Measurements from ENCODE around the gene ZNF526. TPM values are rescaled to one million over a fixed set of nuclear protein-coding genes. Genes with fewer than 3 reads are reported as not detected.

ZNF526 gene
- total RNA-seq, 1 donor from 2014 or later: 13.9 TPM

DNA sequence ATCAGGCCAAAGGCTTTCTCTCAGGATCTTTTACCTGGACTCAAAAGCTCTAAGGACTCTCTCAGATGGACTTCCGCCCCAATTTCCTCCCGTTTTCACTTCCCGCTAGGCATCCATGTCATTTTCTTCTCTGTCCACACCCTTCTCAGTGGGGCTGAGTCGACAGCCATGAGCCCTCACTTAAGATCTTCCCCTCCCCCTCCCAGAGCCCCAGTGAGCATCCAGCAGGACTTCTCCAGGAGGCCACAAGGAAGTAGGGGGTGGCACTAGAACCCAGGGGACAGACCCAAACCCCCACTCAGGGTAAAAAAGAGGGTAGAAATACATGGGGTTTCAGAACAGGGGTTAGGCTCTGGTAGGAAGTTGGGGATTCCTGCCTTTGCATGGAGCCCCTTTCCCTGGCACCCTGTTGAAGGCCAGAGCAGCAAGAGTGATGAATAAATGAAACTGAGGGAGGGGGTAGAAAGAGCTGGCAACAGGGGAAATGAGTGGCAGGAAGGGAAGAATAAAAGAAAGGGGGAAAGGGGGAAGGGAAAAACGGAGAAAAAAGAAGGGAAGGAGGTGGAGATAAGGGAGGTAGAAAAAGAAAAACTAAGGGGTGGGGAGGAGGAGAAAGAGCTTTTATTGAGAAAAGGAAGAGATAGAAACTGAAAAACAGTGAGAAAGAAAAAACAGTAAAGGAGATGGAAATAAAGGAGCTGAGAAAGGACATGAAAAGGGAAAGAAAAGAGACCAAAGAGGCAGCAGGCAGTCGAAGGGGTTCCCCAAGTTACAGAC is 45.0 kb upstream of the ZNF526 start:
- no peaks in the 10 kb centered on the region for H3K9me3 Mint-ChIP-seq (ENCODE audit: unreplicated experiment)
- H3K36me3 Mint-ChIP-seq (ENCODE audit: low read depth, unreplicated experiment): no peaks in the 10 kb centered on the region
- peaks cover 19% of the 10 kb centered on the region for H3K27me3 Mint-ChIP-seq (ENCODE audit: unreplicated experiment)
- DNase-seq (ENCODE audit: low spot score): no peak
- H3K4me3 Mint-ChIP-seq (ENCODE audit: unreplicated experiment): no peak overlapping the region
- TF ChIP-seq, protein P1, sequence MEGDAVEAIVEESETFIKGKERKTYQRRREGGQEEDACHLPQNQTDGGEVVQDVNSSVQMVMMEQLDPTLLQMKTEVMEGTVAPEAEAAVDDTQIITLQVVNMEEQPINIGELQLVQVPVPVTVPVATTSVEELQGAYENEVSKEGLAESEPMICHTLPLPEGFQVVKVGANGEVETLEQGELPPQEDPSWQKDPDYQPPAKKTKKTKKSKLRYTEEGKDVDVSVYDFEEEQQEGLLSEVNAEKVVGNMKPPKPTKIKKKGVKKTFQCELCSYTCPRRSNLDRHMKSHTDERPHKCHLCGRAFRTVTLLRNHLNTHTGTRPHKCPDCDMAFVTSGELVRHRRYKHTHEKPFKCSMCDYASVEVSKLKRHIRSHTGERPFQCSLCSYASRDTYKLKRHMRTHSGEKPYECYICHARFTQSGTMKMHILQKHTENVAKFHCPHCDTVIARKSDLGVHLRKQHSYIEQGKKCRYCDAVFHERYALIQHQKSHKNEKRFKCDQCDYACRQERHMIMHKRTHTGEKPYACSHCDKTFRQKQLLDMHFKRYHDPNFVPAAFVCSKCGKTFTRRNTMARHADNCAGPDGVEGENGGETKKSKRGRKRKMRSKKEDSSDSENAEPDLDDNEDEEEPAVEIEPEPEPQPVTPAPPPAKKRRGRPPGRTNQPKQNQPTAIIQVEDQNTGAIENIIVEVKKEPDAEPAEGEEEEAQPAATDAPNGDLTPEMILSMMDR (IDR thresholded peaks at IDR 0.05; ENCODE audit: unreplicated experiment): no peak
- H3K4me1 Mint-ChIP-seq (ENCODE audit: unreplicated experiment): peaks cover 19% of the 10 kb centered on the region
- H3K27ac Mint-ChIP-seq (ENCODE audit: unreplicated experiment): no peak overlapping the region

DNA sequence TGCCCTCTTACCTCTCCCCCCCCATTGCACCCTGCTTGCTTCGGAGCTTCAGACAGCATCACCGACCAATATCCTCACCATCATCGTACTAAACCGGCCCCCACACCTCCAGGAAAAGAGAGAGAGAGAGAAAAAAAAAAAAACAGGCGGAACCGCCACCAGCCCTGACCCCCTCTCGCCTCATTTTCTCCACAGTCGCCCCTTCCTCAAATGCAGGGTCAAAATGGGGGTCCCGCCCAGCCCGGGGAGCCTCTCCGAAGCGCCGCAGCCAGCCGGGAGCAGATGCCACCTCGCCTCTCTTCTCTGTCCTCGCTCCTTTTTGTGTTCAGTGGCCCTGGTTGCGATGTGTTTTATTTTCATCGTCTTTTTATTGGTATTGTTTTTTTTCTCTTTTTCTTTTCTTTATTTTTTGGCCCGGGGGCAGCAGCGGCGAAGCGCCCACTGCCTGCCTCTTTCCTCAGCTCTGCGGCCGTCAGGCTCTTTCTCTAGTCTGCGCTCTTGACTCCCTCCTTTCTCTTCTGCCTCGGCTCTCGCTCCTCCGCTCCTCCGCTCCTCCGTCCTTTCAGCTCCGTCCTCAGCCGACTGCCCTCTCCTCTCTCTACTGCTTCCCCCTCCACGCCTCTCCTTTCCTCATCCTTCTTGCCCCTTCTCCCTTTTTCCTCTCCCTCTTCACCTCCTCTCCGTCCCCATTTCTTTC is 44.0 kb upstream of the ZNF526 start:
- peaks cover 19% of the 10 kb centered on the region for H3K4me1 Mint-ChIP-seq (ENCODE audit: unreplicated experiment)
- no peak overlapping the region for H3K27ac Mint-ChIP-seq (ENCODE audit: unreplicated experiment)
- no peak for DNase-seq (ENCODE audit: low spot score)
- H3K4me3 Mint-ChIP-seq (ENCODE audit: unreplicated experiment): peak overlapping the region; percentile 43
- TF ChIP-seq, protein P1 (IDR thresholded peaks at IDR 0.05; ENCODE audit: unreplicated experiment): no peak
- H3K9me3 Mint-ChIP-seq (ENCODE audit: unreplicated experiment): no peaks in the 10 kb centered on the region
- no peaks in the 10 kb centered on the region for H3K36me3 Mint-ChIP-seq (ENCODE audit: low read depth, unreplicated experiment)
- H3K27me3 Mint-ChIP-seq (ENCODE audit: unreplicated experiment): peaks cover 18% of the 10 kb centered on the region

DNA sequence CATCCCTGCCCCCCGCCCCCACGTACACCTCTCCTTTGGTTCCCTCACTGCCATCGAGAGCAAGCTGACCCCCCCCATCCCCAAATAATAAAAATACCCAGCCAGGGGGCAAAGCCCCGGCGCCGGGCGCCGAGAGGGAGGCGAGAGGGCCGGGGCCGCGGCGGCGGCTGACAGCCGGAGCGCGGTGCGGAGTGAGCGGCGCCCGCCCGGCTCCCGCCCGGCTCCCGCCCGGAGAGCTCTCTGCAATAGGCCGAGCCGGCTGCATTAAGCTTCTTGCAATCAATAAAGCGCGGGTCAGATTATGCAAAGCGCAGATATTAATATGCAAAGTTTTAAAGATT is 43.5 kb upstream of the ZNF526 start:
- peaks cover 19% of the 10 kb centered on the region for H3K4me1 Mint-ChIP-seq (ENCODE audit: unreplicated experiment)
- H3K9me3 Mint-ChIP-seq (ENCODE audit: unreplicated experiment): no peaks in the 10 kb centered on the region
- no peak overlapping the region for H3K27ac Mint-ChIP-seq (ENCODE audit: unreplicated experiment)
- peaks cover 17% of the 10 kb centered on the region for H3K27me3 Mint-ChIP-seq (ENCODE audit: unreplicated experiment)
- H3K4me3 Mint-ChIP-seq (ENCODE audit: unreplicated experiment): peak overlapping the region; percentile 43
- TF ChIP-seq, protein P1 (IDR thresholded peaks at IDR 0.05; ENCODE audit: unreplicated experiment): no peak
- H3K36me3 Mint-ChIP-seq (ENCODE audit: low read depth, unreplicated experiment): no peaks in the 10 kb centered on the region
- DNase-seq (ENCODE audit: low spot score): peak; percentile 30

DNA sequence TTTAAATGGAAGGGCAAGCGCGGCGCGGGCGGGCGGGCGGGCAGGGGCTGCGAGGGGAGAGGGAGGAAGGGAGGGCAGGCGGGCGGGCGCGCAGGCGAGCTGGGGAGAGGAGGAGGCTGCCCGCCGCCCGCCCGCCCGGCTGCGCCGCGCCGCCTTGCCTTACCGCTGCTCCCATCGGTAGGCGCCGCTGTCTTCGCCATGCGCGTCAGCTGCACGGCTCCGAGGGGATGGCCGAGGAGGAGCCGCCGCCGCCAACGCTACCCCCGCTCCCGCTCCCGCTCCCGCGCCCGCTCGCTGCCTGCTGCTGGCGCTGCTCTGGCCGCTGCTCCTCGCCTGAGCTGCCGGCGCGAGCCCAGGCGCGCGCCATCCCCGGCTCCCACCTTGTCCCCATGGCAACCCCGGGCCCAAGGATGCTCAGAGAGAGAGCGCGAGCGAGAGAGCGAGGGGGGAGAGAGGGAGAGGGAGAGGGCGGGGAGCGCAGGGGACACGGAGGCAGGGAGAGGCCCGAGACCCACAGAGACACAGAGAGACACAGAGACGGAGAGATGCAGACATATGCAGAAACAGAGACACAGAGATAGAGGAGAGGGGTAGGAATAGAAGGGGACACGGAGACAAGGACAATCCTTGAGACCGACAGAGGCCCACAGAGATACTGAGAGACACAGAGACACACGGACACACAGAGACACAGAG is 43.0 kb upstream of the ZNF526 start:
- TF ChIP-seq, protein P1 (IDR thresholded peaks at IDR 0.05; ENCODE audit: unreplicated experiment): no peak
- peak; percentile 79 for DNase-seq (ENCODE audit: low spot score)
- no peak overlapping the region for H3K4me3 Mint-ChIP-seq (ENCODE audit: unreplicated experiment)
- H3K27ac Mint-ChIP-seq (ENCODE audit: unreplicated experiment): no peak overlapping the region
- peaks cover 23% of the 10 kb centered on the region for H3K4me1 Mint-ChIP-seq (ENCODE audit: unreplicated experiment)
- no peaks in the 10 kb centered on the region for H3K36me3 Mint-ChIP-seq (ENCODE audit: low read depth, unreplicated experiment)
- H3K9me3 Mint-ChIP-seq (ENCODE audit: unreplicated experiment): no peaks in the 10 kb centered on the region
- peaks cover 18% of the 10 kb centered on the region for H3K27me3 Mint-ChIP-seq (ENCODE audit: unreplicated experiment)

All from endothelial cell (in vitro differentiated cells).